ENCODE measurements around the gene TMEM60.

- TF ChIP-seq CTCF (conservative IDR thresholded peaks at IDR 0.05 in 1 of 2, IDR thresholded peaks at IDR 0.05 in 1 of 2; ENCODE audit: extremely low read depth in 1 of 2, insufficient read depth in 1 of 2, low read depth in 1 of 2, low read length in 2 of 2) (no peak), EZH2 (IDR thresholded peaks at IDR 0.05; ENCODE audit: borderline replicate concordance, low read length) (no peak)
Measured at GRCh38 chr7:77797734-77798393, 370 bp downstream of the TMEM60 start.
